HCT116 (cell line): ENCODE results near the gene CHN1.

ENCODE experiments used
- CEBPB ChIP-seq: IDR thresholded peaks from 2 replicates; pipeline ENCODE4 v1.6.1; 2012; ENCODE audit warnings: low read depth
- CTCF ChIP-seq, 3 experiments: fragments of 200-600 bp in 1 of 3; sonication (generic) in 1 of 3; IDR thresholded peaks in 2 of 3; conservative IDR thresholded peaks in 1 of 3; 2 replicates each; pipeline ENCODE4 v1.5.1; 2012 to 2017; ENCODE audit warnings: low read depth in 2 of 3, low read length in 2 of 3, antibody characterized with exemption in 1 of 3, borderline replicate concordance in 1 of 3, control low read depth in 1 of 3, mild to moderate bottlenecking in 1 of 3, mixed read lengths in 1 of 3, mixed run types in 1 of 3, moderate library complexity in 1 of 3; ENCODE audit not compliant: insufficient read depth in 1 of 3
- ELF1 ChIP-seq: IDR thresholded peaks from 2 replicates; pipeline ENCODE4 v1.6.1; 2012; ENCODE audit warnings: low read depth, borderline replicate concordance
- EZH2 ChIP-seq: fragments of 200-600 bp; sonication (generic); IDR thresholded peaks from 2 replicates; pipeline ENCODE4 v1.6.1; 2017; ENCODE audit warnings: antibody characterized with exemption, mixed run types
- EZH2phosphoT487 ChIP-seq: fragments of 200-600 bp; IDR thresholded peaks from 2 replicates; pipeline ENCODE4 v1.6.1; 2018; ENCODE audit warnings: antibody characterized with exemption, borderline replicate concordance
- POLR2A ChIP-seq: IDR thresholded peaks from 2 replicates; pipeline ENCODE4 v1.7.0; 2011; ENCODE audit warnings: borderline replicate concordance; ENCODE audit not compliant: insufficient read depth, insufficient read length; ENCODE audit errors: extremely low read depth
- POLR2AphosphoS5 ChIP-seq: IDR thresholded peaks from 2 replicates; pipeline ENCODE4 v1.6.1; 2011; ENCODE audit warnings: mild to moderate bottlenecking, low read depth, low read length, moderate library complexity
- RAD21 ChIP-seq: IDR thresholded peaks from 2 replicates; pipeline ENCODE4 v1.6.1; 2012; ENCODE audit warnings: low read depth, mild to moderate bottlenecking
- SP1 ChIP-seq: IDR thresholded peaks from 2 replicates; pipeline ENCODE4 v1.6.1; 2012; ENCODE audit warnings: low read depth
- YY1 ChIP-seq: IDR thresholded peaks from 2 replicates; pipeline ENCODE4 v1.6.1; 2011; ENCODE audit warnings: low read length, low read depth, moderate library complexity, mild to moderate bottlenecking; ENCODE audit not compliant: insufficient replicate concordance; ENCODE audit errors: extremely low read depth

- no peak for TF ChIP-seq CTCF (IDR thresholded peaks at IDR 0.05 in 2 of 3, conservative IDR thresholded peaks at IDR 0.05 in 1 of 3; ENCODE audit: borderline replicate concordance in 1 of 3, insufficient read depth in 1 of 3, low read depth in 2 of 3, low read length in 2 of 3)
- no peak for TF ChIP-seq SP1
- TF ChIP-seq CEBPB: no peak
- no peak for TF ChIP-seq EZH2
- no peak for TF ChIP-seq POLR2A
- no peak for TF ChIP-seq YY1
- TF ChIP-seq POLR2AphosphoS5: no peak
- no peak for TF ChIP-seq ELF1
- TF ChIP-seq EZH2phosphoT487: no peak
- no peak for TF ChIP-seq RAD21
These were observed 37.4 kb downstream of the CHN1 start for GRCh38 chr2:174967691-174968260.
